HepG2 (cell line): ENCODE data around the gene PCDHGB1. TPM values are rescaled to one million over a fixed set of nuclear protein-coding genes. Genes with fewer than 3 reads are reported as not detected.

Experiments
- ATAC-seq: fragments of 200-7000 bp; cut with Tn5 transposase; 3 replicates; pipeline ENCODE4 v1.9.1; 2020; ENCODE audit warnings: mild to moderate bottlenecking, moderate library complexity
- BruUV-seq: library from RNA; stranded (reverse); fragments of 400-500 nt; replicated peaks from 2 replicates; lab custom pipeline; 2021; lab: Mats Ljungman, UMichigan
- CTCF ChIA-PET: fragments of 300-600 bp; formaldehyde crosslinking; extraction: SDS; loops from one replicate; lab custom pipeline; 2021; ENCODE audit warnings: low total read pairs, inconsistent platforms, low intra/inter-chr PET ratio; lab: Yijun Ruan, JAX
- POLR2A ChIA-PET: fragments of 350-600 bp; sonication (Branson Sonifier 250); formaldehyde crosslinking; loops from one replicate; lab custom pipeline; 2020; ENCODE audit warnings: antibody characterized with exemption, inconsistent platforms; lab: Yijun Ruan, JAX
- DNase-seq: peaks from one replicate; pipeline ENCODE4 v3.0.0-alpha.2; 2015; ENCODE audit warnings: low spot score
- FAIRE-seq: peaks from 3 replicates; lab custom pipeline; 2011; peaks lifted over from hg19 to GRCh38; lab: Jason Lieb, UNC
- H2AFZ ChIP-seq: one replicate; pipeline ENCODE4 v1.6.1; 2011; ENCODE audit warnings: low read length, inconsistent platforms
- H3K27ac ChIP-seq: fragments of 300-600 bp; 3 replicates; pipeline ENCODE4 v1.8.0; 2011; ENCODE audit warnings: mixed run types, mild to moderate bottlenecking, mixed read lengths, low read length, inconsistent platforms; ENCODE audit not compliant: insufficient read depth; ENCODE audit errors: extremely low read length
- H3K27me3 ChIP-seq, 2 experiments: fragments of 200-600 bp in 1 of 2; 2 replicates in 1 of 2; 3 replicates in 1 of 2; pipeline versions ENCODE4 v1.6.0 to v1.8.0; 2011; ENCODE audit warnings: low read length in 2 of 2, mild to moderate bottlenecking in 2 of 2, moderate library complexity in 2 of 2, inconsistent platforms in 1 of 2; ENCODE audit not compliant: insufficient read depth in 2 of 2, control insufficient read depth in 1 of 2
- H3K36me3 ChIP-seq, 2 experiments: fragments of 200-600 bp in 1 of 2; replicated peaks in 1 of 2; 2 replicates in 1 of 2; 3 replicates in 1 of 2; pipeline versions ENCODE4 v1.5.1 to v1.8.0; 2011; ENCODE audit warnings: low read length in 2 of 2, inconsistent platforms in 1 of 2; ENCODE audit not compliant: insufficient read depth in 2 of 2, control insufficient read depth in 1 of 2
- H3K4me1 ChIP-seq: 2 replicates; pipeline ENCODE4 v1.5.1; 2012; ENCODE audit warnings: low read length, inconsistent platforms; ENCODE audit not compliant: insufficient read depth
- H3K4me2 ChIP-seq: 2 replicates; pipeline ENCODE4 v1.6.0; 2011; ENCODE audit warnings: low read depth, low read length, inconsistent platforms
- H3K4me3 ChIP-seq, 3 experiments: fragments of 200-600 bp in 1 of 3; sonication (generic), shearing (Covaris generic) in 1 of 3; replicated peaks in 1 of 3; 2 replicates each; pipeline ENCODE4 v1.5.1; 2011 to 2016; ENCODE audit warnings: low read length in 3 of 3, inconsistent platforms in 2 of 3, low read depth in 2 of 3, mild to moderate bottlenecking in 2 of 3, control low read depth in 1 of 3, mixed read lengths in 1 of 3; ENCODE audit not compliant: insufficient read depth in 1 of 3
- H3K79me2 ChIP-seq: one replicate; pipeline ENCODE4 v1.6.1; 2011; ENCODE audit warnings: low read length, inconsistent platforms; ENCODE audit not compliant: insufficient read depth
- H3K9ac ChIP-seq: 2 replicates; pipeline ENCODE4 v1.6.0; 2011; ENCODE audit warnings: mild to moderate bottlenecking, low read depth, low read length, inconsistent platforms; ENCODE audit not compliant: insufficient read depth
- H3K9me3 ChIP-seq: 2 replicates; pipeline ENCODE4 v1.5.1; 2012; ENCODE audit warnings: mild to moderate bottlenecking, low read length
- H4K20me1 ChIP-seq: 2 replicates; pipeline ENCODE4 v1.6.0; 2011; ENCODE audit warnings: inconsistent platforms, mild to moderate bottlenecking, low read length, moderate library complexity; ENCODE audit not compliant: insufficient read depth
- CTCF ChIP-seq: sonication (generic); formaldehyde crosslinking; IDR thresholded peaks from 2 replicates; pipeline ENCODE4 v1.5.0; 2020; ENCODE audit warnings: mild to moderate bottlenecking, missing genetic modification reagents, moderate library complexity
- GATAD1 ChIP-seq: IDR thresholded peaks from 2 replicates; pipeline ENCODE4 v1.6.1; 2016; ENCODE audit warnings: missing genetic modification reagents, missing compliant biosample characterization
- WGBS: methylation state at CpG from one replicate; pipeline ENCODE4 v1.1.6; 2017; ENCODE audit warnings: low lambda C conversion rate; 5-methylcytosine and 5-hydroxymethylcytosine counted together
- in situ Hi-C: cut with HindIII; loops from 2 replicates; pipeline ENCODE4 v1.10.0; 2017; ENCODE audit warnings: low pct_unique_long_range_greater_than_20kb; ENCODE audit not compliant: extremely low pct_ligation_motif_present
- intact Hi-C: fragments of 100-400 bp; cut with micrococcal nuclease; formaldehyde crosslinking; loops from one replicate; pipeline ENCODE4 v1.10.0; 2022; ENCODE audit not compliant: unreplicated experiment
- polyA plus RNA-seq, 8 experiments: library from polyadenylated mRNA; depleted of rRNA in 3 of 8; stranded (reverse) in 7 of 8; unstranded in 1 of 8; fragments of >200 nt; fragmentation: Illumina TruSeq in 4 of 8; extraction: Trizol in 4 of 8; gene quantifications; 2 replicates each; pipeline versions ENCODE4 v1.2.1 to v1.2.3, GENCODE V29; 2011 to 2016; ENCODE audit warnings: low read depth in 4 of 8, missing spikeins in 1 of 8, mixed read lengths in 1 of 8; ENCODE audit not compliant: insufficient read depth in 1 of 8
- total RNA-seq, 5 experiments: library from RNA; depleted of rRNA; stranded (reverse); fragments of >200 nt; fragmentation: Illumina TruSeq; extraction: Trizol; gene quantifications; 2 replicates each; pipeline ENCODE4 v1.2.3, GENCODE V29; 2016; ENCODE audit warnings: low read depth in 1 of 5

PCDHGB1 gene
- total and polyA plus RNA-seq, 2 of the 13 experiments (the other 11 are each of a cell fraction or from before 2014, with no cell fraction given): 1.0 to 2.6 TPM

- POLR2A ChIA-PET: no interaction called here
- CTCF ChIA-PET: no interaction called here
Observed at GRCh38 chr5:141392429-141393198, 42.7 kb downstream of the PCDHGB1 start, which contains the start of gene PCDHGA8. TSS of gene PCDHGA8 (plus strand) at chr5:141392633. CDS start at chr5:141392814, 181 bp downstream.

More at GRCh38 chr5:141392429-141393198, 42.7 kb downstream of the PCDHGB1 start, which contains the start of gene PCDHGA8:
- peaks cover 5% of the 10 kb centered on the region; the same call in 1 of the 2 replicates for H3K4me1 ChIP-seq
- intact Hi-C loops (no loop called here), in situ Hi-C loops (no loop called here)
- 89% methylated on average over 38 of the region's 38 CpGs for WGBS
- H3K27me3 ChIP-seq: no peaks in the 10 kb centered on the region
- H3K4me2 ChIP-seq: no peak within 1 kb of the TSS
- H3K9me3 ChIP-seq: peaks cover 47% of the 10 kb centered on the region
- no peak within 1 kb of the TSS for H3K4me3 ChIP-seq
- H3K27ac ChIP-seq: no peak within 1 kb of the TSS
- no TSS peak for BruUV-seq
- TF ChIP-seq GATAD1 (CRISPR knock-in tag) (no peak), CTCF (CRISPR knock-in tag) (peak; percentile 17; the same call in 1 of the 2 replicates)
- H3K79me2 ChIP-seq: no peaks in the 10 kb centered on the region
- no peaks in the 10 kb centered on the region for H3K36me3 ChIP-seq
- no peak for ATAC-seq
- no peak within 1 kb of the TSS for H3K9ac ChIP-seq
- H4K20me1 ChIP-seq: no peaks in the 10 kb centered on the region
- DNase-seq: no peak
- H2AFZ ChIP-seq: no peak within 1 kb of the TSS
- no peak for FAIRE-seq
